ENCODE data around the gene PDZK1IP1. TPM values are rescaled to one million over a fixed set of nuclear protein-coding genes. Genes with fewer than 3 reads are reported as not detected.

PDZK1IP1 gene
- total RNA-seq, 1 experiment from 2014 or later, result not detected

DNA sequence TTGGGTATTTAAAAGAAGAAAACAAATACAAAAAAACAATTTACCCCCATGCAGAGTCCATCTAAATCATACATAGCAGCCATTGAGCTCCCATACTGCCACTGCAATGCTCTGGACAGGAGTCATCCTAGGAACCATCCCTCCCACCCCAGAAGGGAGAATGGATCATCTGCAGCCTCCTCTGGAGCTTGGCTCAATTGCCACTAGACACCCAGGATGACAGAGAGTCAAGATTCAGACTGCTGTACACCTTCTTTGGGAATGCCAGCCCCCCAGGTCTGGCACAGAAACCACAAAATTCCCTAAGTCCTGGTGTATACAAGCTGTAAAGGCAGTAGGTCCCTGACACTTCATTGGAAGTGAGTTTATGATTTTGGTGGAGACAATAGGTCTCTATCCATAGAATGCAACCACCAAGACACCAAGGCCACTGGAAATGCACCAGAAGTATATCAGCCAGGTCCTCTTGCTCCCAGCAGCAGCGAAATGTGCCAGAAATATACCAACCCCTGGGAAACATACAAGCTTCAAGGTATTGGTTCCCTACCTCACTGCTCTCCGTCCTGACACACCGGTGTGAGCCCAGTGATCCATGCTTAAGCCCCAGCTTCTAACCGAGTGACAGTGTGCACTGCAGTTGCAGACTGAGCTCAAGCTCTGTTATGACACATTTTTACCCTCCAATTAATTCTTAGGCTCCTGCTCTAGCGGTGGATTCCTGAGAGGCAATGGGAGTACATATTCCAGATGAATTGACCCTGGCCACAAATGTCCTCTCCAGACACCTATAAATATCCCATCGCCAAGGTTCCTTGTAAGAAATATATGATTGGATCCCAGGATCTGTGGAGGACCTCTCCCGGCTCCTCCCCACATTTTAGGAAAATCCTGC lies 37.8 kb upstream of the PDZK1IP1 start:
- Histone ChIP-seq H3K27me3 (ENCODE audit: control insufficient read depth, insufficient read depth, low read length) (peaks cover 100% of the 10 kb centered on the region), H3K4me3 (ENCODE audit: insufficient read depth, low read depth, low read length) (no peak overlapping the region), H3K36me3 (replicated peaks; ENCODE audit: control insufficient read depth, insufficient read depth, low read length) (no peaks in the 10 kb centered on the region)
- no peak for DNase-seq

DNA sequence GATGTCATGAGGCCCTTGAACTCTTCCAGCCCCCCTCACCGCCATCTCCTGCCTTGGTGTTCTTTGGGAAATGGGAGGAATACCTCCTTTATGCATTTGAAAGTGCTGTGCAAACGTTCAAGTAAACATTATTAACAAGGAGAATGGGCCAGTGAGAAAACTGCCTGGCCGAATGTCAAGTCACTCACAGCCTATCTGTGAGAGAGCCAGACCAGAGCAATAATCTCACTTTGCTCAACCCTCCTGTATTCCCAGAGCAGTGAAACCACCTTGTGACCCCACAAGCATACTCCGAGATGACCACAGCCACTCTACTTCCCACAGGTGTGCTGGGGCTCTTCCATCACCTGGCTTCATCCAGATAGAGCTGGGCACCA lies 37.0 kb upstream of the PDZK1IP1 start:
- no peak for DNase-seq
- no peak overlapping the region for H3K4me3 ChIP-seq (ENCODE audit: insufficient read depth, low read depth, low read length)
- peaks cover 100% of the 10 kb centered on the region for H3K27me3 ChIP-seq (ENCODE audit: control insufficient read depth, insufficient read depth, low read length)
- H3K36me3 ChIP-seq (replicated peaks; ENCODE audit: control insufficient read depth, insufficient read depth, low read length), result no peaks in the 10 kb centered on the region

DNA sequence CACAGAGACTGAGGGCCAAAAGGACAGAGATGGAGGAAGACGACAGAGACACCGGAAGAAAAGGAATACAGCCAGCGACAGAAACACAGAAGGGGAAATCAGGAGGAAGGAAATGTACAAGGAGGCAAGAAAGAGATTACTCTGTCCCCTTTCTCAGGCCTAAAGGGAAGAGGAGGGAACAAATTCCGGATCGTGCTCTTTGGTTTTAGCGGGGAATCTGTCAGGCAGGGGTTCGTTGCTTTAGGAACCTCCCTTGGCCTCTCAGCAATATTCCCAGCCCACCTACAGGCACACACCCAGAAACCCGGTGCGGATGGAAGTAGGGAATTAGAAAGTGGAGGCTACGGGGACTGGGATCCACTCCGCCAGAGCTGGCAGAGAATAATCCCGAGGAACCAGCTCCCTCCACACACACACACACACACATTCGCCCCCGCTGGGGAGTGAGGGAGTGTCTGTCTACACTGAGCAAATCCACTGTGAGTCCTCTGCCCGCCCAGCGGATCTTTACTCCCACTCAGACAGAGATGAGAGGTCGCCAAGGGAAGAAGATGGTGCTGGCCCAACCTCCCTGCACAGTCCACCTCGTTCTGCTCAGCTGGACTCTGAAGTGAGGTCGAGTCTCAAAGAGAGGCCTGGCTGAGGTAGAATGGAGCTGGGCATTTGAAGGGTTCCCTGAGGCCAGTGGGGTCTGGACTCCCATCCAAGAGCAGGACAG lies 36.4 kb upstream of the PDZK1IP1 start:
- H3K36me3 ChIP-seq (replicated peaks; ENCODE audit: control insufficient read depth, insufficient read depth, low read length), result no peaks in the 10 kb centered on the region
- H3K27me3 ChIP-seq (ENCODE audit: control insufficient read depth, insufficient read depth, low read length), result peaks cover 100% of the 10 kb centered on the region
- peak; percentile 43 for DNase-seq
- no peak overlapping the region for H3K4me3 ChIP-seq (ENCODE audit: insufficient read depth, low read depth, low read length)

DNA sequence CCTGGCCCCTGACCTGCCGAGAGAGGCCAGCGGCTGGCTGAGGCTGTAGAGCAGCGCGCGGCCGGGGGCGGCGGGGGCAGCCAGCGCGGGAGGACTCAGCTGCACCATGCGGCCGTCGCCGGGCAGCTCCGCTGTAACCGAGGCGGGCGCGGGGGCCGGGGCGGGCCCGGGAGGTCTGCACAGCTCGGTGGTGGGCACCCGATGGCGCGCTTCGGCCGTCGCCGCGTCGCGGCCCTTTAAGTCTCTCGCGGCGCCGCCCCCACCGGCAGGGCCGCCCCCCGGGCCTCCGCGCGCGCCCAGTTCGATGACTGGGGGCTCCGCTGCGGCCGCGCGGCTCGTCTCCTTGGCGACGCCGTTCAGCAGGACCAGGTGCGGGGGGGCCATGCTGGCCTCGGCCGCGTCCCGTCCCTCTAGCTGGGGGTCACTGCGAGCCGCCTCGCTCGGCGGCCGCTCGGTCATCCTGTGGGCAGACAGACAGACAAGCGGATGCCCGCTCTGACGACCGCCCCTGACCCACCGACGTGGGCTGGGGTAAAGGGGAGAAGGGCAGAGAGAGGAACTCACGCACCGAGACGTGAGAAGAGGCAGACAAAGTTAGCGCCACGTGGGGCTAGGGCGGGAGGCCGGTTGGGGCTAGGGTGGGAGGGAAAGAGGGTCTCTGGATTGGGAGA lies 35.7 kb upstream of the PDZK1IP1 start:
- Histone ChIP-seq H3K27me3 (ENCODE audit: control insufficient read depth, insufficient read depth, low read length) (peaks cover 97% of the 10 kb centered on the region), H3K4me3 (ENCODE audit: insufficient read depth, low read depth, low read length) (peak overlapping the region; percentile 20), H3K36me3 (replicated peaks; ENCODE audit: control insufficient read depth, insufficient read depth, low read length) (no peaks in the 10 kb centered on the region)
- peak; percentile 83 for DNase-seq

DNA sequence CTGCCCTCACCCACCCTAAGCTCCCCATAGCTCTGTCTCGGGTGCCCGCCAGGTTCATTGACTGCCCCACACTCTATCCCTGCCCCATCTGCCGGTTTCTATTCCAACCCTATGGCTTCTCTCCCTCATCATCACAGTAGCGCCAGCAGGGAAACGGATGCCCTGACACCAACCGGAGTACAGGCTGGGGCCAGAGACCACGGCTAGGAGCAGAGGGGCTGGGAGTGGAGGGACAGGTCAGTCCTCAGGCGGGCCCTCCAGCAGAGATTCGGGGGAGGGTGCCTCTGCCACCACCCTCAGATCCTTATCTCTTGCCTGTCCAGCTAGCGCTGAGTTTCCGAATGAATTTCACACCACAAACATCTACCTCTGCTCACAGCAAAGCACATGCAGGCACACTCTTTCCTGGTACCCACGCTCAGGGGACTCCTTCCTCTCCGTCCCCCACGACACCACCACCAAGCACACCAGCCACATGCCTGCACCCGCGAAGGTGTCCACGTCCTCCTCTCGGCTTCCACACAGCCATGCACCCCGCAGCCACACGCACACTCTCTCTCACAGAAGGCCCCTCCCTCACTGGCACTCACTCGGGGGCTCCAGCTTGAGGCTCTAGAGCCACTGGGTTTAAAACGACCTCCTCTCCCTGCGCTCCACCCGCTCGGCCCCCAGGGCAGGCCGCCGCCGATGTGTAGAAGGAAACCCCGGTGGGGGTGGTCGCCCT lies 35.0 kb upstream of the PDZK1IP1 start:
- Histone ChIP-seq H3K4me3 (ENCODE audit: insufficient read depth, low read depth, low read length) (peak overlapping the region; percentile 0; the same call in 1 of the 2 replicates), H3K36me3 (replicated peaks; ENCODE audit: control insufficient read depth, insufficient read depth, low read length) (no peaks in the 10 kb centered on the region), H3K27me3 (ENCODE audit: control insufficient read depth, insufficient read depth, low read length) (peaks cover 96% of the 10 kb centered on the region)
- DNase-seq, result no peak

DNA sequence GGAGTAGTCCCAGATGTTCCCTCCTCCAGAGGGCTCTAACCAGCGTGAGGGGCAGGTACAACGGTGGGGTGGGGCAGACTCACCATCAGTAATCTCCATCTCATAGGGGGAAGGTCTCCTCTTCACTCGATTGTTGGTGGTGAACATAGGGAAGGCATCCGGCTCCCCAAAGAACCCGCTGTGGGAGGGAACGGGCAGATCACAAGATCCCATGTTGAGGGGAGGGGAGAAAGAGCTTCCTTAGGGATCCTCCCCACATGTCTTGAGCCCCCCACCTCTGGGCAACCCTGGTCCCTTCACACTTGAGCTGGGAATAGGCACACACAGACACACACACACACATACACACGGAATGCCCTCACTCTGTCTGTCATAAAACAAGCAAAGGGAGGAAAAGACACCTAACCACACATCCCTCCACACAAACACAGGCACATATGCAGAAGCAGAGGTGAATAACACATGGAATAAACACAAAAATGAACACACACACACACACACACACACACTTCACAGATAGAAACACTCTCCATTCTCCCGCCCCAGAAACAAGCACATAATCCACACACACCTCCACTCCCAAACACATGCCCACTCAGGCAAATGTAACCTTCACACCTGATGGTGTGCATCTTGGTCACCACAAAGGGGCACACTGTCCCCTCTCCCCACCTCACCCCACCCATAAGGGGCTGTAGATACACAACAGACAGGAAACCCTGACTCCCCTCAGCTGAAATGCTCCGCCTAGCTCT lies 34.3 kb upstream of the PDZK1IP1 start:
- Histone ChIP-seq H3K27me3 (ENCODE audit: control insufficient read depth, insufficient read depth, low read length) (peaks cover 92% of the 10 kb centered on the region), H3K36me3 (replicated peaks; ENCODE audit: control insufficient read depth, insufficient read depth, low read length) (no peaks in the 10 kb centered on the region), H3K4me3 (ENCODE audit: insufficient read depth, low read depth, low read length) (no peak overlapping the region)
- peak; percentile 53 for DNase-seq

DNA sequence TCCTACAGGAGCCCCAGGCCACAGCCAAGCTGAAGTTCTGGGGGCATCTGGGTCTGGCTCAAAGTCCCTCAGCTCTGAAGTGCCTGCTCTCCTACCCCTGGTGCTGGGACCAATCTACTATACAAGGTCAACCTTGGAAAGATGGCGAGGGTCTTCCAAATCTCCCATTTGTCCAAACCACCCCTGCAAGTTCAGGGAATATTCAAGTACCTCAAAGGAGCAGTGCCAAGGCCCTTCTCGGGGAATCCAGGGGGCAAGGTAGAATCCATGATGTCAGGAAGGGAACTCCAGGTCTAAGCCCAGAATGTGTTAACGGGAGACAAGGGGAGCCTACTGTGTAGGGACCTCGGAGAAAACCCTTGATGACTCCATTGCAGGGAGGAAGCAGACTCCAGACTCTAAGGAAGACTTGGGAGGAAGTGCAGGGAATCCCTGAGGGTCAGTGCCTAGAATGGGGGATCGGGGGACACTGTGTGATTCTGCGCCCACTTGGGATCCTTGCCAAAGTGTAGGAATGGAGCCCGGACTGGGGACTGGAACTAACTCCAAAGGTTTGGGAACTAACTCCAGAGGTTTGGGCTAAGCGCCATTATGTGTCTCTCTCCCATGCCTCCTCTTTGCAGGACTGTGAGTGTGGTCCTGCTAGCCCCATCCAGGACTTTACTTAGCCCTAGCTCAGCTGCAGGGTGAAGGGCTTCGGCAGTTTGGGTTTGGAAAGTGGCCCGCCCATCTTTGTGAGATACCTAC lies 33.5 kb upstream of the PDZK1IP1 start:
- no peak for DNase-seq
- no peaks in the 10 kb centered on the region for H3K36me3 ChIP-seq (replicated peaks; ENCODE audit: control insufficient read depth, insufficient read depth, low read length)
- H3K4me3 ChIP-seq (ENCODE audit: insufficient read depth, low read depth, low read length), result no peak overlapping the region; the same call in 1 of the 2 replicates
- peaks cover 86% of the 10 kb centered on the region for H3K27me3 ChIP-seq (ENCODE audit: control insufficient read depth, insufficient read depth, low read length)

DNA sequence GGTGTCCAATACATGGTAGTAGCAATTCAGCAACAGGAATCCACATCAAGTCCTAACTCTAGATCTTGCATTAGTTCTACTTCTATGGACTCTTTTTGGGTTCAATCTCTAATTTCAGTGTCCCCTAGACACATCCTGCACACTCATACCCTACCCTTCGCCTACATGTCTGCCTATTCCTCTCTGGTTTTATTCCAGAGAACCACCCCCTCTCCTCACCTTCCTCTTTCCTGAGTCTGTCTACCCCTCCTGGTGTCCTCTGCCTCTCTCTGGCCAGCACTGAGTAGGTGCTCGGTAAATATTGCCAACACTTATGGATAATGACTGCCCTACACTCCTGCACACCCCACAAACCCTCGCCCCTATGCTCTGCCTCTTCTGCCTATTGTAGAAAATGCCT lies 32.6 kb upstream of the PDZK1IP1 start:
- peaks cover 78% of the 10 kb centered on the region for H3K27me3 ChIP-seq (ENCODE audit: control insufficient read depth, insufficient read depth, low read length)
- H3K4me3 ChIP-seq (ENCODE audit: insufficient read depth, low read depth, low read length), result no peak overlapping the region
- H3K36me3 ChIP-seq (replicated peaks; ENCODE audit: control insufficient read depth, insufficient read depth, low read length), result no peaks in the 10 kb centered on the region
- DNase-seq, result no peak

DNA sequence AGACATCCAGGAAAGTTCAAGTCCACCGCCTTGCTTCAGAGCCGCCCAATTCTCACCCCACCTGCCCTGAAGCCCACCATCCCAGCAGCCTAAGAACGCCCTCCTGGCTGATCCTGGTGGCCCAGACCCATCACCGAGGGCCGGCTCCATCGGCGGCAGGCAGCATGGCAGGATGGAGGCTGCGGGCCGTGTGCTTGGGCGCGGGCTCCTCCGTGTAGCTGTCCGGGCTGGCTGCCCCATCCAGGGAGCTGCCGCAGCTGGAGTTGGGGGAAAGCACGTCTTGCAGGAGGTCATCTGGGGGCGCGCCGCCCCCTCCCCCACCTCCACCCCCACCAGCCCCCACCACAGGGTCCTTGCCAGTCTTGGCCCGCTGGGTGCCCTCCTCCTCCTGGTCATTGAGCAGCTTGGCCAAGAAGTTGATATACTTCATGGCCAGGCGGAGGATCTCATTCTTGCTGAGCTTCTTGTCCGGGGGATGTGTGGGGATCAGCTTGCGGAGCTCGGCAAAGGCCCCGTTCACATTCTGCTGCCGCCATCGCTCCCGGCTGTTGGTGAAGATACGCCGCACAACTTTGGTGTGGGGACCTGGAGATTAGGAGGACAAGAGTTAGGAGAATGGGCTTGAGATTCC lies 29.9 kb upstream of the PDZK1IP1 start:
- Histone ChIP-seq H3K4me3 (ENCODE audit: insufficient read depth, low read depth, low read length) (no peak overlapping the region), H3K27me3 (ENCODE audit: control insufficient read depth, insufficient read depth, low read length) (peaks cover 50% of the 10 kb centered on the region), H3K36me3 (replicated peaks; ENCODE audit: control insufficient read depth, insufficient read depth, low read length) (no peaks in the 10 kb centered on the region)
- no peak for DNase-seq

DNA sequence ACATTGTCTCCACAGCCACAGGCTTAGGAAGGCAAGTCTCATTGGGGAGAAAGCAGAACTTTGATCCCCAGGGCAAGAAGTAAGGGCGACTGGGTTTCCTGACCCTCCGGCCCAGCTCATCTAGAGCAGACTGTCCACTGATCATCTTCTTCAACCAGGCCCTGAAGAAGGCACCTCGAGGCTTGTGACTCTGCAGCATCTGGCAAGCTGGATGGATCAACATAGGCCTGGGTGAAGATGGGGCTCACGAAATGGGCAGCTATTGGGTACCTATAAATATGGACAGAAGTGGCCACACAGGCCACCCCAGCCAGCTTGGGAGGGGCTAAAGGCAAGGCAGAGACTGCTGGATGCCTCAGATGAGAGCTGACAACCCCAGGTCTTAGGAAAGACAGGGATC lies 29.2 kb upstream of the PDZK1IP1 start:
- DNase-seq, result no peak
- H3K27me3 ChIP-seq (ENCODE audit: control insufficient read depth, insufficient read depth, low read length), result peaks cover 43% of the 10 kb centered on the region

DNA sequence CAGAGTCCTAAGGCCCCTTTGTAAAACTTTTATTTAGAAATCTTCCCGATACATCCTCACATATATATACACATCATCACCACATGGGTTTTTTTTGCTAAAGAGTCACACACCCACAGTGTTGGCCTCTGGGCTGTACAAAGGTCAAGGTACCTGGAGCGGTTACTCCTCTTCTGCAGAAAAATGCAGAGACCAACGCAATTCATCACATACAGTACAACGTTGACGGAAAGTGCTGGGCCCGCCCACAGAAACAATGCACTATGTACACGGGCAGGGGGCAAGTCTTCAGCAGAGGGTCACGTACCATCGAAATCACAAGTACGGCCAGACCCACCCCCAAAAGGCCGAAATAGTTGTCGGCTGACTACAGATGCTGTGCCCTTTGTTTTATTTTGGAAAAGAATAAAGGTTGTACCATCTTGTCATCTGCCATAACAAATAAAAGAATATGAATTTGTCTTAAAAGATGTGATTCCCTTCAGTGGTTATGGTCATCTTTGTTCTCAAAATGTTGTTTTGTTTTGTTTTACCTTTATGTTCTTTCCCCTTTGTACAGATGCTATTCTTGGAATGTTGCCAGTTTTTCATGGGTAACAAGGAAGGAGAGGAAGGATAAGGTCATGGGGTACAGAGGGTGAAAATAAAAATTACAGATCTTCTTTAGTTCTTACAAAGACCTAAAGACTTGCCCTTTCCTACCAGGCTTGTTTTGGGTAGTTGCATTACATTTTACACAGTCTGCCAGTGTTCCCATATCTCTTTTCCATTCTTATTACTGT lies 26.6 kb upstream of the PDZK1IP1 start:
- DNase-seq, result no peak

More for the DNA sequence above, 29.2 kb upstream of the PDZK1IP1 start:
- no peaks in the 10 kb centered on the region for H3K36me3 ChIP-seq (replicated peaks; ENCODE audit: control insufficient read depth, insufficient read depth, low read length)
- no peak overlapping the region for H3K4me3 ChIP-seq (ENCODE audit: insufficient read depth, low read depth, low read length)

DNA sequence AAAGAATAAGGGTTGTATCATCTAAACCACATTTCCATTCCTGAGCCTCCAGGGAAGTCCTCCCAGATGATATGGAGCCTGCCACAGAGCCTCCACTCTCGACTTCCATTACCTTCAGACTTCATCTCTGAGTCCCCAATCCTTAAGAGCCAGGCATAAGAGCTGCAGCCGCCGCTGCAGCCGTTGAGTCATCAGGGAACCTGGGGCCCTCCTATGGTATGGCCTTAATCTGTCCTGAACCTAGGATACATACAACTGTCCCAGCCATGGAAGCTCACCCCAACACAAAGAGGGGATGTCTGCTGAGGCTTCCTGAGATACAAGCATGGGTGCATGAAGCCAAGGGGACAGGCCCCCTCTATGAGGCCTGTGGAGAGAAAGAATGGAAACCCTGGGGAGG lies 25.9 kb upstream of the PDZK1IP1 start:
- Histone ChIP-seq H3K27me3 (ENCODE audit: control insufficient read depth, insufficient read depth, low read length) (peaks cover 16% of the 10 kb centered on the region), H3K4me3 (ENCODE audit: insufficient read depth, low read depth, low read length) (no peak overlapping the region), H3K36me3 (replicated peaks; ENCODE audit: control insufficient read depth, insufficient read depth, low read length) (no peaks in the 10 kb centered on the region)
- no peak for DNase-seq

More for the DNA sequence above, 26.6 kb upstream of the PDZK1IP1 start:
- Histone ChIP-seq H3K27me3 (ENCODE audit: control insufficient read depth, insufficient read depth, low read length) (peaks cover 21% of the 10 kb centered on the region), H3K4me3 (ENCODE audit: insufficient read depth, low read depth, low read length) (no peak overlapping the region), H3K36me3 (replicated peaks; ENCODE audit: control insufficient read depth, insufficient read depth, low read length) (no peaks in the 10 kb centered on the region)
